HFFc6 (cell line): ENCODE data around the gene EPHA6. TPM values are rescaled to one million over a fixed set of nuclear protein-coding genes. Genes with fewer than 3 reads are reported as not detected.

Experiments
- DNase-seq: peaks from one replicate; pipeline ENCODE4 v3.0.0-alpha.2; 2018
- H3K27ac Mint-ChIP-seq: 2 replicates; pipeline ENCODE4 v1.8.0; 2020; ENCODE audit warnings: mild to moderate bottlenecking, mixed read lengths
- H3K27me3 Mint-ChIP-seq: 2 replicates; pipeline ENCODE4 v1.8.0; 2021; ENCODE audit warnings: mild to moderate bottlenecking, moderate library complexity, mixed read lengths; ENCODE audit not compliant: insufficient read depth
- H3K36me3 Mint-ChIP-seq: 2 replicates; pipeline ENCODE4 v1.8.0; 2021; ENCODE audit warnings: low read depth, mixed read lengths
- H3K4me1 Mint-ChIP-seq: 2 replicates; pipeline ENCODE4 v1.8.0; 2020; ENCODE audit warnings: low read depth, mixed read lengths
- H3K4me3 Mint-ChIP-seq: 2 replicates; pipeline ENCODE4 v1.8.0; 2020; ENCODE audit warnings: mild to moderate bottlenecking, moderate library complexity, mixed read lengths
- H3K9me3 Mint-ChIP-seq: 2 replicates; pipeline ENCODE4 v1.8.0; 2020; ENCODE audit warnings: mild to moderate bottlenecking, mixed read lengths
- CTCF ChIP-seq: fragments of 200-600 bp; sonication (generic); IDR thresholded peaks from 2 replicates; pipeline ENCODE4 v1.5.0; 2021; ENCODE audit warnings: antibody characterized with exemption, mild to moderate bottlenecking
- total RNA-seq, 6 experiments: library from RNA; stranded (reverse); fragmentation: NEBNext Ultra II Directional; extraction: Animal tissue kit (Norgen Biotek cat#: 25700); gene quantifications; 2 replicates in 1 of 6; 3 replicates in 5 of 6; pipeline ENCODE4 v1.2.3, GENCODE V29; 2021

Gene EPHA6
- total RNA-seq, 6 experiments from 2014 or later, result not detected

- TF ChIP-seq CTCF, result no peak
- Mint-ChIP-seq H3K4me1 (no peaks in the 10 kb centered on the region), H3K27me3 (no peaks in the 10 kb centered on the region), H3K36me3 (no peaks in the 10 kb centered on the region), H3K27ac (no peak overlapping the region), H3K9me3 (peaks cover 11% of the 10 kb centered on the region; the same call in 1 of the 2 replicates), H3K4me3 (no peak overlapping the region)
- DNase-seq, result no peak
Measured at GRCh38 chr3:97148931-97149330, 334.5 kb downstream of the EPHA6 start.

- peaks cover 37% of the 10 kb centered on the region for H3K9me3 Mint-ChIP-seq
- no peaks in the 10 kb centered on the region for H3K4me1 Mint-ChIP-seq
- no peak overlapping the region for H3K27ac Mint-ChIP-seq
- no peak for TF ChIP-seq CTCF
- DNase-seq, result no peak
- H3K27me3 Mint-ChIP-seq, result peaks cover 1% of the 10 kb centered on the region
- no peaks in the 10 kb centered on the region for H3K36me3 Mint-ChIP-seq
- H3K4me3 Mint-ChIP-seq, result no peak overlapping the region
Measured at GRCh38 chr3:97161169-97161568, 346.8 kb downstream of the EPHA6 start.

- peaks cover 63% of the 10 kb centered on the region for H3K9me3 Mint-ChIP-seq
- H3K27ac Mint-ChIP-seq, result no peak overlapping the region
- no peak for DNase-seq
- H3K4me1 Mint-ChIP-seq, result no peaks in the 10 kb centered on the region
- no peaks in the 10 kb centered on the region; the same call in 1 of the 2 replicates for H3K27me3 Mint-ChIP-seq
- 0 out of 2 replicates have a peak, but pooled peaks cover 5% of the 10 kb centered on the region for H3K36me3 Mint-ChIP-seq
- TF ChIP-seq CTCF, result no peak
- no peak overlapping the region for H3K4me3 Mint-ChIP-seq
Measured at GRCh38 chr3:97177242-97177641, 362.8 kb downstream of the EPHA6 start.

- H3K9me3 Mint-ChIP-seq, result peaks cover 42% of the 10 kb centered on the region
- no peak overlapping the region for H3K27ac Mint-ChIP-seq
- no peak for TF ChIP-seq CTCF
- no peaks in the 10 kb centered on the region for H3K4me1 Mint-ChIP-seq
- H3K36me3 Mint-ChIP-seq, result peaks cover 5% of the 10 kb centered on the region; the same call in 1 of the 2 replicates
- no peak overlapping the region for H3K4me3 Mint-ChIP-seq
- no peaks in the 10 kb centered on the region; the same call in 1 of the 2 replicates for H3K27me3 Mint-ChIP-seq
- DNase-seq, result no peak
Measured at GRCh38 chr3:97181704-97182103, 367.3 kb downstream of the EPHA6 start.

- no peak for DNase-seq
- Mint-ChIP-seq H3K4me3 (no peak overlapping the region), H3K4me1 (no peaks in the 10 kb centered on the region), H3K36me3 (no peaks in the 10 kb centered on the region; the same call in 1 of the 2 replicates), H3K27me3 (no peaks in the 10 kb centered on the region), H3K27ac (no peak overlapping the region), H3K9me3 (peaks cover 11% of the 10 kb centered on the region)
- TF ChIP-seq CTCF, result no peak
Measured at GRCh38 chr3:97187771-97188170, 373.4 kb downstream of the EPHA6 start.

- DNase-seq, result no peak
- Mint-ChIP-seq H3K27ac (no peak overlapping the region), H3K4me3 (no peak overlapping the region), H3K36me3 (no peaks in the 10 kb centered on the region; the same call in 1 of the 2 replicates), H3K4me1 (no peaks in the 10 kb centered on the region), H3K27me3 (no peaks in the 10 kb centered on the region), H3K9me3 (peaks cover 21% of the 10 kb centered on the region)
- no peak for TF ChIP-seq CTCF
Measured at GRCh38 chr3:97189835-97190234, 375.4 kb downstream of the EPHA6 start.
